Muscle of leg (tissue), 11 donors: ENCODE data around the gene DSCAML1. TPM values are rescaled to one million over a fixed set of nuclear protein-coding genes. Genes with fewer than 3 reads are reported as not detected.
A peak's percentile ranks its signal among the peaks of the same experiment; 100 is the strongest.
"Not testable (repeated sequence)": the region's sequence is repeated elsewhere in the genome, so short reads cannot be mapped to it uniquely, and the experiment has no call there.

Experiments
- DNase-seq: peaks from one replicate; pipeline ENCODE4 v3.0.0; 2013
- H3K27ac ChIP-seq: one replicate; pipeline ENCODE4 v1.5.1; 2013; ENCODE audit warnings: mild to moderate bottlenecking, low read length, control low read depth
- H3K27me3 ChIP-seq: one replicate; pipeline ENCODE4 v1.6.1; 2013; ENCODE audit warnings: low read length; ENCODE audit not compliant: control insufficient read depth, insufficient read depth
- H3K36me3 ChIP-seq: one replicate; pipeline ENCODE4 v1.6.1; 2013; ENCODE audit warnings: low read length; ENCODE audit not compliant: control insufficient read depth, insufficient read depth
- H3K4me1 ChIP-seq: one replicate; pipeline ENCODE4 v1.6.1; 2013; ENCODE audit warnings: low read length; ENCODE audit not compliant: control insufficient read depth, insufficient read depth
- H3K4me3 ChIP-seq: one replicate; pipeline ENCODE4 v1.5.1; 2013; ENCODE audit warnings: low read length, control low read depth
- H3K9me3 ChIP-seq: replicated peaks from 2 replicates; pipeline ENCODE4 v1.6.1; 2013; ENCODE audit warnings: low read depth, low read length; ENCODE audit not compliant: control insufficient read depth
- WGBS: methylation state at CpG from one replicate; pipeline ENCODE4 v1.1.5; 2013; ENCODE audit warnings: missing lambda C conversion rate; ENCODE audit not compliant: insufficient coverage; 5-methylcytosine and 5-hydroxymethylcytosine counted together
- polyA plus RNA-seq, 8 donors: library from polyadenylated mRNA; unstranded; fragments of 120-200 nt; gene quantifications; one replicate each; pipeline versions ENCODE4 v1.2.1 to v1.2.3, GENCODE V29; 2013; ENCODE audit warnings: inconsistent platforms in 1 of 8, low replicate concordance in 1 of 8; ENCODE audit not compliant: insufficient read length in 8 of 8, insufficient read depth in 1 of 8
- total RNA-seq: library from RNA; stranded (reverse); fragments of 120-200 nt; gene quantifications from one replicate; pipeline ENCODE4 v1.2.4, GENCODE V29; 2013

The DSCAML1 gene
- total and polyA plus RNA-seq, 9 donors: 0.28 to 0.80 (median 0.60) TPM

DNA sequence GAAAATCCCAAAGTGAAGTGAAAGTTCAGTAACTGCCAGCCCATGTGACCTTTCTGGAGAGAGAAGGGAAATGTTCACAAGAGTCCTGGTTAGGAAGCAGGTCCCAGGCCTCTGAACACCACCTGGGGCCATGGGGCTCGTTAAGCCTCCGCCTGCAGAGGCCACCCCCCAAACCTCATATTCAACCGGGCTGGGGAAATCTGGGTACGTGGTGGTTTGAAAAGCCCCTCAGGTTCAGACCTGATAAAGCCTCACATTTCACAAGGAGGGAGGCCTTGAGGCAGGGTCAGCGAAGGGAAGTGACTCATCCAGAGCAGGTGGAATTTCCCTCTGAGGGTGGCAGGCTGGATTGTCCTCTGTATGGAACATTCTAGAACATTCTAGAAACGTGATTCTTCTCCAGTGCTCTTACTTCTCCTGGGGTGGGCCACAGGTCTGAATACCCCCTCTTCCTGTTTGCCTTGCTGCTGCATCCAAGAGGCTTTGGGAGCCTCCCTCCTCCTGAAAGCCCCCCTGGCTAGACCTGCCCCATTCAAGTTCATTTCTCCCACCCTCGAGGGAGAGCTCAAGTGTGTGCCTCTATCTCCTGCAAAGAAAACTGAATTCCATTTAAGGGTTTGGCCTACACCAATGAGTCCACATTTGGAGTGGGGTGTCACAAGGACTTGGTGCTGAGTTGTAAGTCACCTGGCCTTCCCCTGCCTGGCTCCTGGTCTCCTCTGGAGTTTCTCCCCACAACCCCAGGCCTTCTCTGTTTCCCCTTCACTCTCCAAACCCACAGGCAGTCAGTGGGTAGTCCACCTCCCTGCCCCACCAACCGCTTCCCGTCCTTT lies 21.2 kb upstream of the DSCAML1 start:
- Histone ChIP-seq H3K4me1 (peaks cover 54% of the 10 kb centered on the region), H3K4me3 (no peak overlapping the region), H3K27ac (no peak overlapping the region), H3K27me3 (peaks cover 4% of the 10 kb centered on the region), H3K9me3 (no peaks in the 10 kb centered on the region), H3K36me3 (no peaks in the 10 kb centered on the region)
- WGBS: 50% methylated on average over 2 of the region's 9 CpGs
- DNase-seq: no peak

DNA sequence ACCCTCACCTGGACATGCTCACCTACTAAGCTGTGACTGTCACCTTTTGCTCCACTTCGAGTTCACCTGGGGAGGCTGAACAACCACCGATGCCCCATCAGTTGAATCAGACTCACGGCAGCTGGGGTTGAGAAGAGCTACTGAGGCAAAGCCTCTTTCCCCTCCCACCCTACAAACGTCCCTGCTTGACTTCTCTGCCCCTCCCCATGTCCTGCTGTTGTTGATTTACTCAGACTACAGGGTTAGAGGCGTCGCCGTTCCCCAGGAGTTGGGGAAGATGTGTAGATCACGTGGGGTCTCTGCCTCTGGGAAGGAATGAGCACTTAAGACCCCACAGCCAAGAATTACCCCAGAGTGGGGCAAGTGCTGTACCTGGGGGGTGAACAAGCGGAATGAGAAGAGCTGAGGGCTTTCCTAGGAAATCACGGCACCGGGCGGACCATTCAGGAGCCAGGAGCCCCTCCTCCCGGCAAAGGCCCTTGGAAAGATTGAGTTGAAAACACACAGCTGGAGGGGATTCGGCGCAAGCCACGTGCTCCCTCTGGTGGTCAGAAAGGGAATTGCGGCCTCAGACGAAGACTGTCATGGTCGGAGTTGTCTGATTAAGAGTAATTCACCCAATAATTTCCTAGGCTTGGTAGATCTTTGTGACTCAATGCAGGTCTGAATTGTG lies 20.5 kb upstream of the DSCAML1 start:
- H3K9me3 ChIP-seq: no peaks in the 10 kb centered on the region
- H3K36me3 ChIP-seq: no peaks in the 10 kb centered on the region
- H3K27ac ChIP-seq: no peak overlapping the region
- H3K4me3 ChIP-seq: no peak overlapping the region
- 14% methylated on average over 13 of the region's 19 CpGs for WGBS
- peaks cover 4% of the 10 kb centered on the region for H3K27me3 ChIP-seq
- DNase-seq: peak; percentile 92
- H3K4me1 ChIP-seq: peaks cover 46% of the 10 kb centered on the region

DNA sequence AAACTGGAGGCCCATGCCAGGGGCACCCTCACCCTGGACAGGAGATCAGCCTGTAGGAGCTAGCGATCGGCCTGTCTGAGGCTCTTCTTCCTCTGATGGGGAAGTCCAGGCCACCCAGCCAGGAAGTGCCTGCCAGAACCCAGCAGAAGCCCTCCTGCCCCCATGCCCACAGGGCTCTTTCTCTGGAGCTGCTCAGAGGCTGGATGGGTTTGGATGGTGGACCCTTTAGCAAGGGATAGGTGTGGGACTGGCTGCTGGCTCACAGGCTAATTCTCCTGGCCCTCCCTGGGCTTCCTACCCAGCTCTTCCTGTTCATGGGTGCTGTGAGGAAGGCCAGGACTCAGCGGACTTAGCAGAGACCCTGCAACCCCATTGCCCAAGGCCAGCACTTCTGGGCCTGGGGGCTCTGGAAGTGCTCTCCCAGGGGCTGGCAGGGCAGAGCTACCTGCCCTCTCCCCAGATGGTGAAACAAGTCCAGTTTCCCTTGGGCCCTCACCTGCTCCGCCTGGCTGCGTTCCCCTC lies 19.9 kb upstream of the DSCAML1 start:
- Histone ChIP-seq H3K27me3 (peaks cover 4% of the 10 kb centered on the region), H3K9me3 (no peaks in the 10 kb centered on the region), H3K4me1 (peaks cover 42% of the 10 kb centered on the region), H3K36me3 (no peaks in the 10 kb centered on the region), H3K27ac (no peak overlapping the region), H3K4me3 (no peak overlapping the region)
- DNase-seq: no peak
- WGBS: 87% methylated on average over 5 of the region's 5 CpGs

DNA sequence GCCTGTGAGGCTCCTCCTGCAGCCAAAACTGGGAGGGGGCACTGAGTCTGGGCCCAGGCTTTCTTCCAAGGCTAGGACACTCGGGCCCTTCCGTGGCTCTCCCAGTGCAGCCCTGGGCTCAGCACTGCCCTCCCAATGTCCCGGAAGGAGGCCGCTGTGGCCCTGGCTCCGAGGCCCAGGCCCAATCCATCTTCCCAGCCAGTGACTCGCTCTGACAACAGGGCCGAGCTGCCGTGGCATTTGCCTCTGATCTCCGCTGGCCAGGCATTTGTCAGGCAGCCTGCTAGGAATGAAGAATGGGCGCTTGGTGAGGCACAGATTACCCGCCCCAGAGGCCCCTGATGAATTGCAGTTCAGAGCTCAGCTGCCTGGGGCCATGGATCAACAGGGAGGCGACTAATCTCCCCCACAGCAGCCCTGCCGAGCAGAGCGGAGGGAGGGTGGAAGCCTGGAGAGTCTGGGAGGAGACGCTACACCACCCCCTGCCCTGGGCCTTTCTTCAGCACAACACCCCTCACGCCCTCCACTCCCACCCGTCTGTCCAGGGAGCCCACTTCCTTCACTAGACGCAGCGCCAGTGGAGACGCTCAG lies 19.2 kb upstream of the DSCAML1 start:
- no peaks in the 10 kb centered on the region for H3K36me3 ChIP-seq
- H3K9me3 ChIP-seq: no peaks in the 10 kb centered on the region
- H3K27ac ChIP-seq: no peak overlapping the region
- no peak for DNase-seq
- H3K4me3 ChIP-seq: no peak overlapping the region
- 54% methylated on average over 13 of the region's 20 CpGs for WGBS
- peaks cover 4% of the 10 kb centered on the region for H3K27me3 ChIP-seq
- H3K4me1 ChIP-seq: peaks cover 42% of the 10 kb centered on the region

DNA sequence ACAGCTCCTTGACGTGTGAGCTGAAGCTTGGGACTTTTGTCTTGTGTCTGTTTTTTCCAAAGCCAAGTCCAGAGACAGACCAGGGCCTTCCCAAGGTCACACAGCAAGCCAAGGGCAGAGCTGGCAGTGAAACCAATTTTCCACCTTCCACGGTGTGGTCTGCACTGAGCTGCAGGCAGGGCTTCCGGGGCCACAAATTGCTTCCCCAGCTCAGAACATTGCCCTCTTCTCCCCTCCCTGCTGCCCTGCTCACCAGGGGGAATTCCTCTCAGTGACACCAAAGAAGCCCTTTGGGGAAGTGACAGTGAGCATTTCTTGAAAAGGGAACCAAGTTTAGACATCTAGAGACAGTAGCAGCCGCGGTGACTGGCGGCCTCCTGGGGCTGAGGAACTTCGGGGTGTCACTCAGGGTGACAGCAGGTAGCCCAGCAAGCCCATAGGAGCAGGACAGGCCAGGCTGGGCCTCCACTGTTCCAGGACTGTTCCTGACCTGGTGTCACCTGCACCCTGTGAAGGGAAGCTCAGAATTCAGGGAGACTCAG lies 18.3 kb upstream of the DSCAML1 start:
- H3K4me1 ChIP-seq: peaks cover 42% of the 10 kb centered on the region

DNA sequence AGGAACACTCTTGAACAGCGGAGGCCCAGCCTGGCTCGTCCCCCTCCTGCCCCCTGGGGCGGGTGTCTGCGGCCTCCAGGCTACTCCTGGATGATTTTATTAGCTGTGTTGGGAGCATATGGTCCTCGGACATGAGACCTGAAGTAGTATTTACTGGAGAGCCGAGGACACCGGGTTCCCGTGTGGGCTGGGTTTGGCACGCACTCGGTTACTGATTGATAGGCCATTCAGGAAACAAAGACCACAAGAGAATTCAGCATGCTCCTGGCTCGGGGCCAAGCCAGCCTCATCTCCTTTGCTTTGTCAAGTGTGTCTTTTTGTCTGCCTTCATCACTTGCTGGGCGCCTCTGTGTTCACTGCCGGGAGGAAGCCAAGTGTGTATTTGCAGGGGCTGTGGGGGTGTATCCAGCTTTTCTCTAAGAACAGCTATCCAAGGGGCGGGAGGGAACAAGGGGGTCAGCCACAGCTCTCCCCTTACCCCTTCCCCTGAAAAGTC lies 17.8 kb upstream of the DSCAML1 start:
- Histone ChIP-seq H3K4me3 (no peak overlapping the region), H3K27ac (no peak overlapping the region), H3K4me1 (peaks cover 42% of the 10 kb centered on the region), H3K9me3 (no peaks in the 10 kb centered on the region), H3K36me3 (no peaks in the 10 kb centered on the region), H3K27me3 (peaks cover 4% of the 10 kb centered on the region)
- 12% methylated on average over 10 of the region's 14 CpGs for WGBS
- peak; percentile 61 for DNase-seq

More for the DNA sequence above, 18.3 kb upstream of the DSCAML1 start:
- Histone ChIP-seq H3K36me3 (no peaks in the 10 kb centered on the region), H3K9me3 (no peaks in the 10 kb centered on the region), H3K27me3 (peaks cover 4% of the 10 kb centered on the region), H3K27ac (peak overlapping the region; percentile 42), H3K4me3 (no peak overlapping the region)
- peak; percentile 73 for DNase-seq
- 58% methylated on average over 5 of the region's 7 CpGs for WGBS

DNA sequence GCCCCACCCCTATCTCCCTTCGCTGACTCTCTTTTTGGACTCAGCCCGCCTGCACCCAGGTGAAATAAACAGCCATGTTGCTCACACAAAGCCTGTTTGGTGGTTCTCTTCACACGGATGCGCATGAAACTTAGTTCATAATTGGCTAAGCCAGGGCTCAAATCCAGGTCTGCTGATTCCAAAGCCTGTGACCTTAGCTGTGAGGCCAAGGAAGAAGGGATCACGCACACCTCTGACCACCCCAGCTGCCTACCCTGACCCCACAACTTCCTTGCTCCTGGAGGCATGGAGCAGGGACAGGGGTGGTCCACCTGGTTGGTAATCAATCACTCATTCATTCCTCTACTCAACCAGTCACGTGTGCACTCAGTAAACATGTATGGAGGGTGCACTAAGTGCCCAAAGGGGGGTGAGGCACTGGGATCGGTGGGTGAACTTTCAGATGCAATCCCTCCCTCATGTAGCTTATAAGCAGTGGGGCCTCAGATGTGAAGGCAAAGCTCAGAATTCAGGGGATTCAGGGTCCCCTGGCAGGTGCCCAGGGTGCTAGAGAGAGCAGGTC lies 17.3 kb upstream of the DSCAML1 start:
- no peak overlapping the region for H3K4me3 ChIP-seq
- peaks cover 7% of the 10 kb centered on the region for H3K27me3 ChIP-seq
- no peak for DNase-seq
- H3K9me3 ChIP-seq: no peaks in the 10 kb centered on the region
- H3K27ac ChIP-seq: no peak overlapping the region
- no peaks in the 10 kb centered on the region for H3K36me3 ChIP-seq
- H3K4me1 ChIP-seq: peaks cover 42% of the 10 kb centered on the region
- WGBS: 87% methylated on average over 5 of the region's 7 CpGs

DNA sequence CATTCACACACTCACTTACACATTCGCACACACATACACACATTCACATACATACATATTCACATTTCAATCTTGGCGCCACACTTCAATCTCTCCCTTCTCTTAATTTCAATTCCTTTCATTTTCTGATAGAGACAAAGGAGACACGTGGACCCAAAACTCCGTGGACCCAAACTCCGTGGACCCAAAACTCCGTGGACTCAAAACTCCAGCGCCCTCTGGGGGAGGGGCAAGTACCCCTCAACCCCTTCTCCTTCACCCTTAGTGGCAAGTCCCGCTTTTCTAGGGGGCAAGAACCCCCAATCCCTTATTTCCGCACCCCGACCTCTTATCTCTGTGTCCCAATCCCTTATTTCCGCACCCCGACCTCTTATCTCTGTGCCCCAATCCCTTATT lies 13.0 kb upstream of the DSCAML1 start:
- not testable (repeated sequence) for DNase-seq, H3K36me3 ChIP-seq, H3K4me3 ChIP-seq, H3K9me3 ChIP-seq, H3K27ac ChIP-seq, H3K27me3 ChIP-seq
- WGBS: 94% methylated on average over 10 of the region's 12 CpGs
- H3K4me1 ChIP-seq: peaks cover 15% of the 10 kb centered on the region

DNA sequence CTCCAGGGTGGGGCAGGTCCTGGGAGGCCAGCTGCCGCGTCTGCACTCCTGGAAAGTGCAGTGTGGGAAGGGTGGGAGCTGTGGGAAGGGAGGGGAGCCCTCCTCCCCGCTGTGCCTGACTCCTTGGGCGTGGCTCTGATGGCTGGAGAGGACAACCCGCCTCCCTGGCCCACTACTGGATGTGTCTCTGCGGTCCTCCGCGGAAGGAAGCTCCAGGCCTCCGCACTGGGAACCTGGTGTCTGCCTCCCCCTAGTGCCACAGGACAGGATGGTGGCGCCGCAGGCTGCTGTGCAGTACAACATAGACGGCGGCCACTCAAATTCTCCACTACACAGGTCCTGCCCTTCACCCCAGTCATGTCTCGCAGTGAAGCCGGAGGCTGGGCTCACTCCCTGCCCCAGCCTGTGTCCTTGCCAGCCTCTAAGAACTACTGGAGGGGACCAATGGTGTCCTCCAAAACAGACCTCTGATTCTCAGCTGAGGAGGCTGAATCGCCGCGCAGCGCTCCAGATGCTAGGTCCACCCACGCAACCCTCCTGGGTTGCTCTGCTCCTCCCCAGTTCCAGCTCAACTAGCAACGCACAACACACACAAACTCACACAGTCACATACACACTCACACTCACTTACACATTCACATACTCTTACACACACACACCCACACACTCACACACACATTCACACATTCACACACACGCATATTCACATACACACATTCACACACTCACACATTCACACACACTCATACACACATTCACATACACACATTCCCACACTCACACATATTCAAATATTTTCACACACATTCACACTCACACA lies 12.4 kb upstream of the DSCAML1 start:
- peak; percentile 88 for DNase-seq
- Histone ChIP-seq H3K27me3 (peaks cover 9% of the 10 kb centered on the region), H3K36me3 (no peaks in the 10 kb centered on the region), H3K4me3 (no peak overlapping the region), H3K27ac (no peak overlapping the region), H3K9me3 (no peaks in the 10 kb centered on the region), H3K4me1 (peaks cover 9% of the 10 kb centered on the region)
- 14% methylated on average over 20 of the region's 22 CpGs for WGBS
